OCI-LY3 (cell line): ENCODE data around the gene WARS2.

Experiments
- CTCF ChIP-seq: fragments of 200-600, 300-600 bp; sonication (generic); IDR thresholded peaks from 2 replicates; pipeline ENCODE4 v1.5.1; 2014; ENCODE audit warnings: antibody characterized with exemption, low read length, low read depth
- EZH2phosphoT487 ChIP-seq: fragments of 200-600 bp; shearing (Covaris generic); IDR thresholded peaks from 2 replicates; pipeline ENCODE4 v1.6.1; 2018; ENCODE audit warnings: antibody characterized with exemption, mixed run types, low read depth

GRCh38 chr1:119160866-119161265 lies 20.4 kb upstream of the WARS2 start:
- TF ChIP-seq CTCF (no peak), EZH2phosphoT487 (no peak)
